Kidney tubule cell (primary cell): ENCODE data around the gene SLC22A1.

ENCODE experiments used
- DNase-seq: peaks from one replicate; pipeline ENCODE4 v3.0.0-alpha.2; 2018; ENCODE audit warnings: low spot score

The SLC22A1 gene

GRCh38 chr6:160173806-160174527 is 52.4 kb downstream of the SLC22A1 start:
- no peak for DNase-seq

GRCh38 chr6:160174681-160175080 is 53.1 kb downstream of the SLC22A1 start:
- DNase-seq, result peak; percentile 52

GRCh38 chr6:160177220-160177619 is 55.6 kb downstream of the SLC22A1 start:
- peak; percentile 55 for DNase-seq

GRCh38 chr6:160178271-160178670 is 56.7 kb downstream of the SLC22A1 start:
- no peak for DNase-seq

GRCh38 chr6:160180706-160181105 is 59.1 kb downstream of the SLC22A1 start:
- no peak for DNase-seq

- DNase-seq, result peak; percentile 76
Observed at GRCh38 chr6:160188773-160189172, 67.2 kb downstream of the SLC22A1 start.

GRCh38 chr6:160190081-160190480 is 68.5 kb downstream of the SLC22A1 start:
- no peak for DNase-seq

- no peak for DNase-seq
Observed at GRCh38 chr6:160190973-160191372, 69.4 kb downstream of the SLC22A1 start.

GRCh38 chr6:160192840-160193239 is 71.2 kb downstream of the SLC22A1 start:
- no peak for DNase-seq

- no peak for DNase-seq
Observed at GRCh38 chr6:160194808-160195207, 73.2 kb downstream of the SLC22A1 start.

GRCh38 chr6:160197662-160198061 is 76.0 kb downstream of the SLC22A1 start:
- no peak for DNase-seq

- peak; percentile 69 for DNase-seq
Observed at GRCh38 chr6:160198606-160199211, 77.1 kb downstream of the SLC22A1 start.

- DNase-seq, result no peak
Observed at GRCh38 chr6:160201061-160201460, 79.4 kb downstream of the SLC22A1 start.

- peak; percentile 30 for DNase-seq
Observed at GRCh38 chr6:160202411-160202810, 80.8 kb downstream of the SLC22A1 start.

- no peak for DNase-seq
Observed at GRCh38 chr6:160203076-160203475, 81.5 kb downstream of the SLC22A1 start.

- no peak for DNase-seq
Observed at GRCh38 chr6:160203522-160203921, 81.9 kb downstream of the SLC22A1 start.

- DNase-seq, result no peak
Observed at GRCh38 chr6:160203953-160204352, 82.3 kb downstream of the SLC22A1 start.

GRCh38 chr6:160204710-160205109 is 83.1 kb downstream of the SLC22A1 start:
- DNase-seq, result no peak

GRCh38 chr6:160207618-160208017 is 86.0 kb downstream of the SLC22A1 start:
- DNase-seq, result no peak
